ENCODE measurements around the gene PHEX.
A peak's percentile ranks its signal among the peaks of the same experiment; 100 is the strongest.

GRCh38 chrX:22278375-22278774, 246.2 kb downstream of the PHEX start:
- peak; percentile 17 for TF ChIP-seq CTCF (IDR thresholded peaks at IDR 0.05)
- no peak for TF ChIP-seq ZFX (IDR thresholded peaks at IDR 0.05; ENCODE audit: borderline replicate concordance)
